Sigmoid colon (tissue), 3 donors: ENCODE results near the gene WDFY4.

ENCODE experiments used
- CTCF ChIP-seq, 4 experiments: fragments of 450-650 bp in 3 of 4; fragments of 200-600 bp in 1 of 4; IDR thresholded peaks; one replicate each; pipeline ENCODE4 v1.5.1; 2016 to 2019; ENCODE audit warnings: antibody characterized with exemption in 4 of 4, mild to moderate bottlenecking in 3 of 4, moderate library complexity in 2 of 4
- POLR2A ChIP-seq, 2 donors: fragments of 450-650 bp; IDR thresholded peaks; one replicate each; pipeline ENCODE4 v1.6.1; 2016; ENCODE audit warnings: antibody characterized with exemption in 2 of 2, mild to moderate bottlenecking in 2 of 2, moderate library complexity in 2 of 2

GRCh38 chr10:48878091-48878490 lies 193.4 kb downstream of the WDFY4 start:
- no peak for TF ChIP-seq CTCF (IDR thresholded peaks at IDR 0.05)
- TF ChIP-seq POLR2A (IDR thresholded peaks at IDR 0.05) = no peak
